HG03135 (cell line): ENCODE data around the gene NAV2.

Experiments
- ATAC-seq: cut with Tn5 transposase; IDR thresholded peaks from one replicate; pipeline ENCODE4 v1.9.1; 2021; ENCODE audit warnings: mild to moderate bottlenecking, moderate library complexity; ENCODE audit not compliant: unreplicated experiment

The NAV2 gene

DNA sequence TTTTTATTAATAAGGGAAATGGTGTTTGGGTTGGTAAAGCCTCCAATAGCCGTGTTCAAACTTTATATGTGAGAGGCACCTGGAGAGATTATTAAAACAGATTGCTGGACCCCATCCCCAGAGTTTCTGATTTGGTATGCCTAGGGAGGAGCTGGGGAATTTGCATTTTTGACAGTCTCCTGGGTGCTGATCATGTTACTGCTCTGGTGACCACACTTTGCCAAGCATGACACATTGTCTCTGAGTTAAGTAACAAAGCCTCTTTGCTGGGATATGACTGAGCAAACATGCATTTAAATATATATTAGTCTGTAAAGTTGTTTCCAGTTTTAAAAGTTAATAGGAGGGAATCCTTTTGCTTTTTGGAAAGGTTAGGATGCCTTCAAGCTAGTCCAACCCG, 140.4 kb downstream of the NAV2 start:
- no peak for ATAC-seq

DNA sequence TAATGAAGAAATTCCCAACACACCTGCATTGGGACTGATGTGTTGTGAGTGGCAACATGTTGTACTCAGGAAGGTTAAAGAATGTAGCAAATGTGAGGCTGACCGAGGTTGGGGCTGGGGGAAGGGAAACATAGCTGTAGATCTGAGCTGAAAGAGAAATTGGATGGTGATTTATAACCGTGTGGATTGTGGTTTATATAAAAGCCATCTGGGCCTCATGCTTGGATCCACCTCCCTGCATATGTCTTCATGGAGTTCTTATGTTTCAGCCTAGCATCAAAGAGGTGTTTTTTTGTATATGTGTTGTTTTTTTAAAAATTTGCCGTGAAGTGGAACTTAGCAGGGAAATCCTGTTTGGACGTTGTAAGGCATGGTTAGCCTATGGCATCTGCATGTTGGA, 141.3 kb downstream of the NAV2 start:
- no peak for ATAC-seq

DNA sequence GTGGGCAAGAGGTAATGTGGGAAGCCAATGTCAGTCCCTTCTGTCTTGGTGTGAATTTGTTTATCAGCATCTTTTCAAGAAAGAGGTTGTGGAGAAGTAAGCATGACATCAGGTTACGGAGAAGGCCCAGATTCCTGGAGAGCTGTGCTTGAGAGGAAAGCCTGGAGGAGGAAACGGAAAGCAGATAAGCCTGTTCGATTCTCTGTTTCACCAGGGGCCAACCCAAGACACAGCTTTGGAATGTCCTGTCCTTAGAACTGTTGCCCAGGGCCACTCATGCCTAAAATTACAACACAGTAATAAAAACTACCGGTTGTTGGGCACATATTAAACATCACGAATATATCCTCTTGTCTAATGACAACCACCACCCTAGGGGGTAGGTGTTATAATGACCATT, 148.5 kb downstream of the NAV2 start:
- no peak for ATAC-seq

DNA sequence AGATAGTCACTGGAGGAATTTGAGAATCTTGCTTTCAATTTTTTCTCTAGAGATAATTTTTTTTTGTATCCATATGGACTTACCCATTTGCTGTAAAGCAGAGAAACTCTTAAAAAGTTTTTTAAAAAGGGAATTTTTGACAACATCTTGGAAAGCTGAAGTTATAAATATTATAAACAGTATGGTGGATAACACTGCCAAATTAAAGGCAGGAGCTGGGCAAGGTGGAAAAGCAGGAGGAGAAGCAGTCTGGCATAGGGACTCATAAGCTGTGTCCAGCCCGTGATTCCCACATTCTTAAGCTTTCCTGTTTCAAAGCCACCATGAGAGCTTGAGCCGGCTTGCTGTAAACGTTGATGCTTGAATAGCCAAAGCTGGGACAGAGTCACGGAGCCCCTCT, 149.5 kb downstream of the NAV2 start:
- no peak for ATAC-seq

DNA sequence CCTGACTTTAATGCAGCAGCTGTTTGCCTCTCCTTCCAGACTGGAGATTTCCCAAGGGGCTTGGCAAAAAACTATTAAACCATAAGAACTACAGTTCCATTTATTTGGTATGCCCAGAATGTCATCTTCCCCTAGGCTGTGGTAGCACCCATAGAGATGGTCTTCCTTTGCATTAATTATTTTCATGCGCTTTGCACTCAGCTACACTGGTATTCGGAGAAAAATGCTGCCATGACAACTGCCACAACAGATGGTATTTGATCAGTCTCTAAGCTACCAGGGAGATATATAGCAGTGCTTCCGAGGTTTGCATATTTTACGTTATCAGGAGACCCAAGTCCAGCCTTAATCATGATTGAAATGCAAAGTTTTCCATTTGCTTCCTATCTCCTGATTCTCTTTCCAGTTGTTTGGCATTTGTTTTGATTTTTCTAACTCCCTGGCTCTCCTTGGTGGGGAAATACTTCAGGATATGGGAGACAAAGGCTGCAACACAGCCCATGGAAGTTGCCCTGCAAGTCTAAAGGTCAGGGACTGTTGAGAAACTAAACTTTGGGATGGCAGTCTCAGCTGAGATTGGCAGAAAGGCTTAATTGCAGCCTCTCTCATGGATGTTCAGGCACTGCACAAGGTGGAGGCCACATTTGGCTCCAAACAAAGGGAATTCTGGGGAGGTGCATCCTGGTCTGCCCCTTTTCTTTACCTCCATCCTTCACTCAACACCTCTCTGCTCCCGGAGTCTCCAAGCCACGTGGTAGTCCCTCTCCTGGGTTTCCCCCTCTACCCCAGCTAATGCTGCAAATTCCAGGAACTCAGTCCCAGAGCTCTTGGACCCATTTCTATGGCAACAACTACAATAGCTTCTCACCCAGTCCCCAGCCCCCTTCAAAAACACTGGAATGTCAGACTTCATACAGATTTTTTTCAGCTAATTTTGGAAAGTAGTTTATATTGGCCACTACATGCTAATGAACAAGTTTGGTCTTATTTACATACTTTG, 151.8 kb downstream of the NAV2 start:
- no peak for ATAC-seq

DNA sequence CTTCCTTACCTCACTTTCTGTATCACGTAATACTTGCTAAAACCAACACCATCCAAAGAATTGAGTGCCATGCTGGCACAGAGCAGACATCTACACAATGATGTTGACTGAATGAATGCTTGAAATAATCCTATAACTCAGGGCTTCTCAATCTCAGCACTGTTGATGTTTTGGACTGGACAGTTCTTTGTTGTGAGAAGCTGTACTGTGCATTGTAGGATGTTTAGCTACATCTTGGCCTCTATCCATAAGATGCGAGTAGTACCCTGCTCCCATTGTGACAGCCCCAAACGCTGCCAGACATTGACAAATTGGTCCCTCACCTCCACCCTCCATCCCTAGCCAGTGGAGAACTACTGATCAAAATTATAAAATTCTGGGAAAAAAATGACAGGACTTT, 153.4 kb downstream of the NAV2 start:
- no peak for ATAC-seq

- no peak for ATAC-seq
These were observed 153.9 kb downstream of the NAV2 start for GRCh38 chr11:19866521-19866920.

- no peak for ATAC-seq
These were observed 154.4 kb downstream of the NAV2 start for GRCh38 chr11:19867064-19867463.

- ATAC-seq = no peak
These were observed 155.7 kb downstream of the NAV2 start for GRCh38 chr11:19868281-19868821.

- no peak for ATAC-seq
These were observed 156.2 kb downstream of the NAV2 start for GRCh38 chr11:19868871-19869270.

DNA sequence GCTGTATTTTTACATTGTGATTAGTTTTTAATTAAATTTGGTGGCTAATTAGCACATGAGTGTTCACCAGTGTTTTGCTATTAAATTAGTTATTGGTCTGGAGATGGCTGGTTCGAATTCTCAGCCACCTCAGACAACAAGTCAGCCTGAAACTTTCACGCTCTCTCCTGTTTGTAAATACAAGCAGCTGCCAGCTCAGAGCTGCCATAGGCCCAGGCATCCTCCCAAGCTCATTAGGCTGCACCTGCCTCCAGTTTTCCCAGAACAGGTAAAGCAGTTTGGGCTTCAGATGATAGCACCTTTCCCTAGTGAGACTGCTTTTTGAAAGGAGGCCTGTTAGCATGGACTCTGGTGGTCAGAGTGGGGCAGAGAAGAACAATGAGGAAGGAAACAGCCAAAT, 156.8 kb downstream of the NAV2 start:
- ATAC-seq = no peak

GRCh38 chr11:19869946-19870589, 157.4 kb downstream of the NAV2 start:
- ATAC-seq = no peak

DNA sequence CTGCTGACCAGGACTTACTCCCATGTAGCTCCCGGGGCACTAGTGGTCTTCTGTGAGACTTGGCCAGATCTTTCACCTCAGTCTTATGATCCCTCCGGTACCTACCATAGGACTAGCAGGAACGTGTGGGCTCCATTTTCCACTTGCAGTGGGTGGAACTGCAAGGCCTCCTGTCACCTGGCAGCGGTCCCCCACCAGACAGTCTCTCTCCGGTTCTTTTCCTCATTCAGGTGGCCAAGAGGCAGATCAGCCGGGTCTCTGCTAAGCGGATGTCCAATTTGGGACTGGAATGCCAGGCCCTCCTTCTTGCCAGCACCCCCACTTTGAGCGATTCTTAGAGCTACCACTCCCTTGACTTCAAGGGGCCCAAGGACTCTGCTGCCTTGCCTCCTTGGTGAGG, 158.9 kb downstream of the NAV2 start:
- no peak for ATAC-seq

GRCh38 chr11:19872512-19873145, 160.0 kb downstream of the NAV2 start:
- ATAC-seq = no peak

GRCh38 chr11:19873730-19874129, 161.1 kb downstream of the NAV2 start:
- ATAC-seq = no peak

GRCh38 chr11:19874266-19874665, 161.6 kb downstream of the NAV2 start:
- ATAC-seq = no peak

DNA sequence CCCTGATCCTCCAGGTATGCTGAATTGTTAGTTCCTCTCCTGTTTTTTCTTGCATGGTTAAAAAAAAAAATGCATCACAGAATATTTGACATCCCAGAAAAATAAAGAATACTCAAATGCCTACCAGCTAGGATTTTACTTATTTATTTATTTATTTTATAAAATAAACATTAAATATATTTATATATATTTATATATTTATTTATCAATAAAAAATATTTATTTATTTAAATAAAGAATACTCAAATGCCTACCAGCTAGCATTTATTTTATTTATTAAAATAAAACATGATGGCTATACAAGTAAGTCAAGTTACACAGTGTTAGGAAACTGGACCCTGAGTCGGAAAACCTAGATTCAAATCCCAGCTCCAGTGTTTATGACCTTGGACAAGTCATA, 164.1 kb downstream of the NAV2 start:
- ATAC-seq = no peak

DNA sequence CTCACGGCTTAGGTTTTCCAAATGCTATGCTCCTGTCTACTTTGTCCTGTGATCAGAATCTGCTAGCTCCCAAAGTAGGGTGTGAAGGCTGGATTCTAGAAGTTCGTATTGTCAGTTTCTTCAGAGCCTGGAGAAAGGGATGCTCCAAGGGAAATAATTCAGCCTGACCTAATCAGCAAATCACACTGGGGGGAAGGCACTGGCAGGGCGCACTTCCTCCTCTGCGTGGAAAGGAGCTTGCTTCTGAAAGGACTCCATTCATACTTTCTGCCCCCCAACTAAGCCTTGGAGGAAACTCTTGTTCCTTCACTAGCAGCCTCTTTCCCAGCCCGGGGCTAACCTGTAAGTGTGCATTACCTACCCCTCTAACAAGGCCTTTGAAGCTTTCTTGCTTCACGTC, 165.9 kb downstream of the NAV2 start:
- no peak for ATAC-seq

- ATAC-seq = no peak
These were observed 166.9 kb downstream of the NAV2 start for GRCh38 chr11:19879307-19880087.

- no peak for ATAC-seq
These were observed 167.4 kb downstream of the NAV2 start for GRCh38 chr11:19880088-19880345.

GRCh38 chr11:19881177-19881576, 168.5 kb downstream of the NAV2 start:
- no peak for ATAC-seq
